Measurements from ENCODE around the gene HDAC7.

DNA sequence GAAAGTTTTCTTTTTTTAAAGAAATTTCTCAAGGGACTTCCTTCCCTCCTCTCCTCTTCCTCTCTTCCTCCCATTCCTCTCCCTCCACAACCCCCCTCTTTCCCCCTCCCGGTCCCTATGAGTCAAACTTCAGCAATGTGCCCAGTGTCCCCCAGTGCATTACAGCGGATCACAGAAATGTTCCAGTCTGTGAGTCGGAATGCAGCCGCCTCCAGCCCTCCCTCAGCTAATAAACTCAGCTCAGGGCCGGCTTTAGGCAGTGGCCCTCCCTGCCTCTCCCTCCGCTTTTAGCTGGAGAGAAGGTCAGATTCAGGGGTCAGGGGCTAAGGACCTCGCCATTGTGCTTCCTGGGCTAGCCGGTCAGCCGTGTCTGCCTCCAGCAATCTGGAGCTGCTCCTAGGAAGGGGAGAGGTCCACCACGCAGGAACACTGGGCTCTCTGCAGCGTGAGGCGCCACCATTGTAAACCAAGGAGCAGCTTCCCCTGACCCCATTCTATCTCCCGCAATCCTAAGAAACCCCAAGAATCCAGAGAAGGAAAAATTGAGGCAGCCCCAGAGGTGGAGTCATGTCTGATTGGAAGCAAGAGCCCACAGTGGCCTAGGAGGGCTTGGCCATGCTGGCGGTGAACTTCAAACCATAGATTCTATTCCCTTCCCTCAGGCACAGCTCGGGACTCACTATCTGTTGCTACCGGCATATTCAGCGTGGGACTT lies 1.1 kb upstream of the HDAC7 start:
- TF ChIP-seq, protein P1, sequence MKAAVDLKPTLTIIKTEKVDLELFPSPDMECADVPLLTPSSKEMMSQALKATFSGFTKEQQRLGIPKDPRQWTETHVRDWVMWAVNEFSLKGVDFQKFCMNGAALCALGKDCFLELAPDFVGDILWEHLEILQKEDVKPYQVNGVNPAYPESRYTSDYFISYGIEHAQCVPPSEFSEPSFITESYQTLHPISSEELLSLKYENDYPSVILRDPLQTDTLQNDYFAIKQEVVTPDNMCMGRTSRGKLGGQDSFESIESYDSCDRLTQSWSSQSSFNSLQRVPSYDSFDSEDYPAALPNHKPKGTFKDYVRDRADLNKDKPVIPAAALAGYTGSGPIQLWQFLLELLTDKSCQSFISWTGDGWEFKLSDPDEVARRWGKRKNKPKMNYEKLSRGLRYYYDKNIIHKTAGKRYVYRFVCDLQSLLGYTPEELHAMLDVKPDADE (CRISPR knock-in tag; IDR thresholded peaks at IDR 0.05), result no peak
- TF ChIP-seq, protein P2, sequence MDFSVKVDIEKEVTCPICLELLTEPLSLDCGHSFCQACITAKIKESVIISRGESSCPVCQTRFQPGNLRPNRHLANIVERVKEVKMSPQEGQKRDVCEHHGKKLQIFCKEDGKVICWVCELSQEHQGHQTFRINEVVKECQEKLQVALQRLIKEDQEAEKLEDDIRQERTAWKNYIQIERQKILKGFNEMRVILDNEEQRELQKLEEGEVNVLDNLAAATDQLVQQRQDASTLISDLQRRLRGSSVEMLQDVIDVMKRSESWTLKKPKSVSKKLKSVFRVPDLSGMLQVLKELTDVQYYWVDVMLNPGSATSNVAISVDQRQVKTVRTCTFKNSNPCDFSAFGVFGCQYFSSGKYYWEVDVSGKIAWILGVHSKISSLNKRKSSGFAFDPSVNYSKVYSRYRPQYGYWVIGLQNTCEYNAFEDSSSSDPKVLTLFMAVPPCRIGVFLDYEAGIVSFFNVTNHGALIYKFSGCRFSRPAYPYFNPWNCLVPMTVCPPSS (IDR thresholded peaks at IDR 0.05), result no peak
- TF ChIP-seq, protein P3, sequence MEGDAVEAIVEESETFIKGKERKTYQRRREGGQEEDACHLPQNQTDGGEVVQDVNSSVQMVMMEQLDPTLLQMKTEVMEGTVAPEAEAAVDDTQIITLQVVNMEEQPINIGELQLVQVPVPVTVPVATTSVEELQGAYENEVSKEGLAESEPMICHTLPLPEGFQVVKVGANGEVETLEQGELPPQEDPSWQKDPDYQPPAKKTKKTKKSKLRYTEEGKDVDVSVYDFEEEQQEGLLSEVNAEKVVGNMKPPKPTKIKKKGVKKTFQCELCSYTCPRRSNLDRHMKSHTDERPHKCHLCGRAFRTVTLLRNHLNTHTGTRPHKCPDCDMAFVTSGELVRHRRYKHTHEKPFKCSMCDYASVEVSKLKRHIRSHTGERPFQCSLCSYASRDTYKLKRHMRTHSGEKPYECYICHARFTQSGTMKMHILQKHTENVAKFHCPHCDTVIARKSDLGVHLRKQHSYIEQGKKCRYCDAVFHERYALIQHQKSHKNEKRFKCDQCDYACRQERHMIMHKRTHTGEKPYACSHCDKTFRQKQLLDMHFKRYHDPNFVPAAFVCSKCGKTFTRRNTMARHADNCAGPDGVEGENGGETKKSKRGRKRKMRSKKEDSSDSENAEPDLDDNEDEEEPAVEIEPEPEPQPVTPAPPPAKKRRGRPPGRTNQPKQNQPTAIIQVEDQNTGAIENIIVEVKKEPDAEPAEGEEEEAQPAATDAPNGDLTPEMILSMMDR (CRISPR knock-in tag; IDR thresholded peaks at IDR 0.05), result no peak
- TF ChIP-seq ELF3 (CRISPR knock-in tag; IDR thresholded peaks at IDR 0.05) (no peak), NKX3-1 (CRISPR knock-in tag; IDR thresholded peaks at IDR 0.05) (no peak), FOSL1 (CRISPR knock-in tag; IDR thresholded peaks at IDR 0.05; ENCODE audit: borderline replicate concordance) (peak; percentile 17; the same call in 1 of the 2 replicates), KDM4B (CRISPR knock-in tag; IDR thresholded peaks at IDR 0.05) (no peak), ATF7-NPFF (CRISPR knock-in tag; IDR thresholded peaks at IDR 0.05; ENCODE audit: low read depth) (no peak), POLR2A (IDR thresholded peaks at IDR 0.05; ENCODE audit: insufficient read depth in 1 of 2, low read depth in 2 of 2, low read length in 2 of 2) (no peak)
- TF ChIP-seq, protein P4, sequence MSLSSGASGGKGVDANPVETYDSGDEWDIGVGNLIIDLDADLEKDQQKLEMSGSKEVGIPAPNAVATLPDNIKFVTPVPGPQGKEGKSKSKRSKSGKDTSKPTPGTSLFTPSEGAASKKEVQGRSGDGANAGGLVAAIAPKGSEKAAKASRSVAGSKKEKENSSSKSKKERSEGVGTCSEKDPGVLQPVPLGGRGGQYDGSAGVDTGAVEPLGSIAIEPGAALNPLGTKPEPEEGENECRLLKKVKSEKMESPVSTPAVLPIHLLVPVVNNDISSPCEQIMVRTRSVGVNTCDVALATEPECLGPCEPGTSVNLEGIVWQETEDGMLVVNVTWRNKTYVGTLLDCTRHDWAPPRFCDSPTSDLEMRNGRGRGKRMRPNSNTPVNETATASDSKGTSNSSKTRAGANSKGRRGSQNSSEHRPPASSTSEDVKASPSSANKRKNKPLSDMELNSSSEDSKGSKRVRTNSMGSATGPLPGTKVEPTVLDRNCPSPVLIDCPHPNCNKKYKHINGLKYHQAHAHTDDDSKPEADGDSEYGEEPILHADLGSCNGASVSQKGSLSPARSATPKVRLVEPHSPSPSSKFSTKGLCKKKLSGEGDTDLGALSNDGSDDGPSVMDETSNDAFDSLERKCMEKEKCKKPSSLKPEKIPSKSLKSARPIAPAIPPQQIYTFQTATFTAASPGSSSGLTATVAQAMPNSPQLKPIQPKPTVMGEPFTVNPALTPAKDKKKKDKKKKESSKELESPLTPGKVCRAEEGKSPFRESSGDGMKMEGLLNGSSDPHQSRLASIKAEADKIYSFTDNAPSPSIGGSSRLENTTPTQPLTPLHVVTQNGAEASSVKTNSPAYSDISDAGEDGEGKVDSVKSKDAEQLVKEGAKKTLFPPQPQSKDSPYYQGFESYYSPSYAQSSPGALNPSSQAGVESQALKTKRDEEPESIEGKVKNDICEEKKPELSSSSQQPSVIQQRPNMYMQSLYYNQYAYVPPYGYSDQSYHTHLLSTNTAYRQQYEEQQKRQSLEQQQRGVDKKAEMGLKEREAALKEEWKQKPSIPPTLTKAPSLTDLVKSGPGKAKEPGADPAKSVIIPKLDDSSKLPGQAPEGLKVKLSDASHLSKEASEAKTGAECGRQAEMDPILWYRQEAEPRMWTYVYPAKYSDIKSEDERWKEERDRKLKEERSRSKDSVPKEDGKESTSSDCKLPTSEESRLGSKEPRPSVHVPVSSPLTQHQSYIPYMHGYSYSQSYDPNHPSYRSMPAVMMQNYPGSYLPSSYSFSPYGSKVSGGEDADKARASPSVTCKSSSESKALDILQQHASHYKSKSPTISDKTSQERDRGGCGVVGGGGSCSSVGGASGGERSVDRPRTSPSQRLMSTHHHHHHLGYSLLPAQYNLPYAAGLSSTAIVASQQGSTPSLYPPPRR (CRISPR knock-in tag; IDR thresholded peaks at IDR 0.05; ENCODE audit: borderline replicate concordance), result no peak
- TF ChIP-seq, protein P5, sequence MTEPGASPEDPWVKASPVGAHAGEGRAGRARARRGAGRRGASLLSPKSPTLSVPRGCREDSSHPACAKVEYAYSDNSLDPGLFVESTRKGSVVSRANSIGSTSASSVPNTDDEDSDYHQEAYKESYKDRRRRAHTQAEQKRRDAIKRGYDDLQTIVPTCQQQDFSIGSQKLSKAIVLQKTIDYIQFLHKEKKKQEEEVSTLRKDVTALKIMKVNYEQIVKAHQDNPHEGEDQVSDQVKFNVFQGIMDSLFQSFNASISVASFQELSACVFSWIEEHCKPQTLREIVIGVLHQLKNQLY (CRISPR knock-in tag; IDR thresholded peaks at IDR 0.05), result no peak

All from HepG2 (cell line).